GM19452 (cell line): ENCODE results near the gene PSMD6.

ENCODE experiments used
- ATAC-seq: cut with Tn5 transposase; IDR thresholded peaks from one replicate; pipeline ENCODE4 v1.9.1; 2021; ENCODE audit not compliant: unreplicated experiment

PSMD6 gene

GRCh38 chr3:64046996-64047594 is 23.8 kb upstream of the PSMD6 start:
- no peak for ATAC-seq

GRCh38 chr3:64046592-64046991 is 23.3 kb upstream of the PSMD6 start:
- no peak for ATAC-seq

GRCh38 chr3:64042952-64043351 is 19.7 kb upstream of the PSMD6 start:
- no peak for ATAC-seq

GRCh38 chr3:64039981-64040733 is 16.9 kb upstream of the PSMD6 start:
- ATAC-seq: no peak

DNA sequence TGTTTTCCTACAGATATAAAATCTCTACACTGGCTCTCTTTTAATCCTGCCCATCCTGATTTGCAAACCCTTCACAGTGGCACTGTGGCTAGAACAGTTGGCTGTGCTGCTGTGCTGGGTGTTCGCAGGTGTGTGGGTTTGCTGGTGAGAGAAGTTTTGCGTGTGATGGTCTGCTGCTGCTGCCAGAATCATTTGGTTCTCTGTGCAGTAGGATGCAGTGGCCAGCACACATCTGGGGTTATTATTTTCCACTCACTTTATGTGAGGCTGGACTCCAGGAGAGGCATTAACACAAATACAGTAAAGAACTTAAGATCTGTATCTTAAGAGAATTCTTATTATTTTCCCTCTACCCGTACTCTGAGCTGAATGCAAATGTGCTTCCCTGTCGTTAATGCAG is 16.0 kb upstream of the PSMD6 start:
- no peak for ATAC-seq

DNA sequence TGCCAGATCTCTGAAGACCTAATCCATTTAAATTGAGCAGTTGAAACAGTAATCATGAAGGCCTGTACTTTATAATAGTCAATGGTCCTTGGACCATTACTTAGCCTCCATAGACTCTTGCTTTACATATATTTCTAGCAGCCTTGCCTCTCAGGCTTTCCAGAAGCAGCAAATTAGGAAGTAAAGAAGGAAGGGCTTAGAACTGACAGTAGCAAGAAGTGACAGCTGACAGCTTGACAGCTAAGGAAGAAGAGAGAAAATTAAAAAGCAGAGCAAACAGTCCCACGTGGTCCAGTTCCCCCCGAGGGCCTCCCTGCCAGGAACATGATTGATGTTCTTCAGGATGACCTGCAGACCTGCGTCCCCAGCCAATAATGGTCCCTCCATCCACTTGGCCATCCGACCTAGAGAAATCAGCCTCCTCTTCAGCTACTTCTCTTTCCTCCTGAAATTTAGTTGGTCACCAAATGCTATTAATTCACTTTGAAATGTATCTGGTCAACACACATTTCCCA is 15.0 kb upstream of the PSMD6 start:
- ATAC-seq: no peak

DNA sequence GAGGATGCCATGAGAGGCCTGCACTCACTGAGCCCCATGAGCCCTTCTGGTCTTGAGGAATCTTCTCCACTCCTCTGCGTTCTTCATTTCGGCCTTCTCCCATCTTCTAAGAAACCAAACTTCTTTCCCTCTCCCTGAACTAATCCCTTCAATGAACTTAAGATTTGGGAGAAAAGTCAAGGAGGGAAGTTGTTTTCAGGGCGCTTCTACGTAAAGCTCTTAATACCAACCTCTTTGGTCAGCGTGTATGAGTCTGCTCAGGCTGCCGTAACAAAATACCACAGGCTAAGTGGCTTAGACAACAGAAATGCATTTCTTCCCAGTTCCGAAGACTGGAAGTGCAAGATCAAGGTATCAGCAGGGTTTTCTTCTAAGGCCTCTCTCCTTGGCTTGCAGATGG is 13.8 kb upstream of the PSMD6 start:
- no peak for ATAC-seq

DNA sequence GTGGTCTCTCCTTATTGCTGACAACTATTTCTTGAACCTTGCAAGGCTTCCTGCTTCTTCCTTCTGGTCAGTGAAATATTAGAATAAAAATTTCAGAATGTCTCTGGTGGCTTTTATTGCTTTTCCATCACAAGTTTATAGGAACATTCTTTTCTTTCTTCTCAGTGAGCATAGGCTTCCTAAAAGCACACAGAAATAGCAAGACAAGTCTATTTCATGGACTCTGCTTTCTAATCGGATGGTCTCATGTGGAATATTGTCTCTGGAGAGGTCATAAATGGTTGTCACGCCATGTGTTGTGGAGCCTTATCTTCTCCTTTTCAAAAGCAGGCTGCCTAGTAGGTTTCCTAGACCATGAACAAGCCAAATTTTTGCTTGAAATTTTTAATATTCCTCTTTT is 9.8 kb upstream of the PSMD6 start:
- ATAC-seq: no peak

DNA sequence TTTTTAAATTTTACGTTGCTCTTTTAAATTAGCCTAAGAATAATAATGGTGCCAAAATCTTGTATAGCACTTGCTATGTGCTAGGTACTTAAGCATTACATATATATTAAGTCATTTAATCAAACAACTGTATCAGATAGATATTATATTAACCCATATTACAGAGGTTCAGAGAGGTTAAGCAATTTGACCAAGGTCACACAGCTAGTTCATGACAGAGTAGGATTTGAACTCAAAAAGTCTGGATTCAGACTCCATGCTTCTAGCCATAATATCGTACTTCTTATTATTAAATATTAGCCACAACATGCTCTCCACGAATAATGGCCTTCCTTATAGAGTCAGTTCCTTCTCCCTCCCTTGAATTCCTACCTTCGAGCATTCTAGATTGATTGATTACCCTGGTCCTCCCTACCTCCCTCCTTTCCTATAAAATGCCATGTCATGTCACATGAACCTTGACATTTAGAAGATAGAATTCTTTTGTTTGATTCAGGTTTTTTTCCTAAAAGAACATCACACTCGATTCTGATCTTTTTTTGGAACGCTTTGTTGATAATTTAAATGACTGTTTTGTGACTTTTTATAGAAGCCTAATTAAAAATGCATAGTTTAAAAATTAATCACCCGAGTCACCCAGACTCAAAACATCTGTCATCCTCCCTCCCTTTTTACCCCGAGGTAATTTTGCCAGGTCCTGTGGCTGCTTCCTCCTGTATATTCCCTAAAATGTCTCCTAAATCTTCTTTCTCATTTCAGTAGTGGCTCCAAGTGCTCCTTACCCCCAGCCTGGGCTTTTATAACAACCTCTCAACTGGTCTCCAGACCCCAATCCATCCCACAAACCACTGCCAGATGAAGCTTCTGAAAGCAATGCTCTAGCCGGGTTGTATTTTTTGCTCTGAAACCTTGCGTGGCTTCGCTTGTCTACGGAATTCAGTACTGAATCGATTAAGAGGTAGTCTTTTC is 8.5 kb upstream of the PSMD6 start:
- ATAC-seq: no peak

DNA sequence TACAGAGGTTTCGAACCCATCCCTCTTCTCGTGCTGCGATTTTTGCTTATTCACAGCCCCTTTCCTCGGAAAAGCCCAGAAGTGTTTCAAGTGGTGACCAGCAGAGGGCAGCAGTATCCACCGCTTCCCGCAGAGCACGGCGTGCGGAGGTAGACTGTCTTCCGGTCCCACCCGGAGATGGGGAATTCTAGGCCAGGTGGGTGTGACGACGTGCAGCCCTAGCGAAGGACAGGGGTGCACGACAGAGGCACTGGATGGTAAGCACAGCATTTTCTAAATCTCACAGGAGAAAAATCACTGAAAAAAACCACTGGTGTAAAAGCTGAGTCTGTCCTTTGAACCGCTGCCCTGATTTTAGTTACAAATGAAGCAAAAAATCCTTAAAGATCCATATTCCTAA is 7.4 kb upstream of the PSMD6 start:
- ATAC-seq: peak; percentile 97

- no peak for ATAC-seq
Measured at GRCh38 chr3:64029287-64029686, 6.0 kb upstream of the PSMD6 start.

DNA sequence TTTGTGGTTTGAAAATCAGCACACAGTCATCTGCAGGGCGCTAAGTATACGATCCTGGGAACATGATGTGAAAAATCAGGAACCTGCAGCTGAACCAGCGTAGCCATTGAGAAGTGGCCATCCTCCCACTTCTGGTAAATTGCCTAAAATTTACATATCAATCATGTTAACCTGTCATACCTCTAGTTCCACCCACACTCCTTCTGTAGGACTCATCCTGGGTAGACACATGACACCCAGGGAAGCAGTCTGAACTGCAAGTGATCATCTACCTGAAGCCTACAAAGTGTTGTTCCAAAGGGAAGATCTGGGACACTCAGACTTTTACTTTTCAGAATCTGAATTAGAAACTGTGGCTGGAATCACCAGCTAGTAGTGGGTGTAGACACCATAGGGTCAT is 5.5 kb upstream of the PSMD6 start:
- ATAC-seq: no peak

GRCh38 chr3:64027658-64028057 is 4.4 kb upstream of the PSMD6 start:
- no peak for ATAC-seq

DNA sequence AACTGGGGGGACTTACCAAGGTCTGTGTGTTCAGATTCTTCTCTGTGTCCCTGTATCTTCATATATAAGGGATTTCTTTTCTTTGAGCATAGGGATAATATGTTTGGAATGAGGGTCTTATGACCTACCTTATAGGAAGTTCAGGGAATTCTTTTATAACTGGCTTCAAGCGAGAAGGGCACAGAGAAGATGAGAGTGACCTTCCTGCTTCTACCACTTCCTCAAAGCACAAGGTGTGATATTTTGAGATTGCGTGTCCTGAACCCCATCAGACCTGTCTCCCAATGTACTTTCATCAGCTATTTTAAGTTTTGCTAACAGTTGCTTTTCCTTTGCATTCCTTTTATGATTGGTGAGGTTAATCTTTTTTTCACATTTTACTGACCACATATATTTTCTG is 3.1 kb upstream of the PSMD6 start:
- ATAC-seq: no peak

GRCh38 chr3:64023861-64024223 is 548 bp upstream of the PSMD6 start:
- ATAC-seq: peak; percentile 1

DNA sequence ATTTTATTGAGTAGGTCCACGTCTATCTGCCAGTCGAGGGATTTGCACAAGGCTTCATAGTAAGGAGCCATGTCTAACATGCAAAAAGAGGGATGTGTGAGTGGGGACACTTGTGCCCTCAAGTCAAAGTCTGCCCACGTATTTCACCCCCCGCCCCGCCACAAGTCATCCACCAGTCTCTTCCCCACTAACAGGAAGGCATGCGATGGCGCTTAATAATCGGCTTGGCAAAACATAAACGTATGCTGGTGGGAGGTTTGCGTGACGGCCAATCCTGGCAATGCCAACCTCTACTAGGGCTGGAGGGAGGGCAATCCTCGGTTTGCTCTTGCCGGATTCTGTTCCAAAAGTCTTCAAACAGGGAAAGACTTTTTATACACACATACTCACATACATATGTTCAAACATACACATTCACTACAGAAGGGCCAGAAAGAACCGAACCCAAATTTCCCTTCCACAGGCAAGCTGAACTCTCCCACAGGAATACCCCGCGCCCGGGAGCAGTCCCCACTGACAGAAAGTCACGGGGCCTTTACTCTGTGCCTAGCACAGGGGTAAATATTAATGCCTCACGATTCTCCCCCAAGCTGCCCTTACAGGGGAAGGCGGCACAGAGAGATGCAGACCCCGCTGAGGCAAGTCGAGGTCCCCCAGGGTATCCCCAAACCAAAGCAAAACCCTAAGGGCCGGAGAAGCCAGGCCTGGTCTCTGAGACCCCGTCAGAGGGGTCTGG is 675 bp downstream of the PSMD6 start:
- peak; percentile 5 for ATAC-seq

- no peak for ATAC-seq
Measured at GRCh38 chr3:64021922-64022321, 1.4 kb downstream of the PSMD6 start.

DNA sequence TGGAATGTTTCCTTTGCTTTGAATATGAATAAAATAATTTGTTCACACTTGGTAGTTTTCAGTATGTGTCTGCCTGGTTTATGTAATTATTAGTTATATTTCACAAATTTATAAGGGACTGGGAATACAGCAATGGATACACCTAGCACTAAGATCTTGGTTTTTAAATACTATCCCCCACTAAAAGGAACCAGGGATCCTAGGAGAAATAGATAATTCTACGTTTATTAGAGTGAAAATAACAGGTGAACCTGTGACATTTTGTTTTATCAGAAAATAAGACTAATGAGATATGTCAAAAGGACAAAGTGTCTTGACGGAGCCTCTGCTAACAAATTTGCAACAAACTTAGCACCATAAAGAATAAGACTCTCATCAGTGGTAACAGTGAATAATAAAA is 3.4 kb downstream of the PSMD6 start:
- no peak for ATAC-seq

GRCh38 chr3:64019271-64019670 is 4.0 kb downstream of the PSMD6 start:
- no peak for ATAC-seq

DNA sequence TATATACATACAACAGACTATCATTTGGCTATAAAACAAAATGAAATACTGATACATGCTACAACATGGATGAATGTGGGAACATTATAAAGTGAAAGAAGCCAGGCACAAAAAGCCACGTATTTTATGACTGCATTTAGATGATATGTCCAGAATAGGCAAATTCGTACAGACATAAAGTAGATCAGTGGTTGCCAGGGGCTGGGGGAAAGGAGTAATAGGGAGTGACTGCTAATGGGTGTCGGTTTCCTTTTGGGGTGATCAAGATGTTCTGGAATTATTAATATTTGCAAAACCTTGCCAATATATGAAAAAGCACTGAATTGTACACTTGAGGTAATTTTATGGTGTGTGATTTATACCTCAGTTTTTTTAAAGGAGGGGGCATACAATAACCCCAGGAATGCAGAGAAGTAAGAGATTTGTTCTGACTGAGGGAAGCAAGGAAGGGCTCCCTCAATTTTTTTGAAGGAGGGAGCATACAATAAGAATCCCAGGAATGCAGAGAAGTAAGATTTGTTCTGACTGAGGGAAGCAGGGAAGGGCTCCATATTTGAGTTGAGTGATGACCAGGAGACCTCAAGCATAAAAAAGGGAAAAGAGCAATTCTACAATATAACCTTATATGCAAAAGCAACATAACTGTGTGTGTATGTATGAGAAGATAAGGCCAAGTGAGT is 6.2 kb downstream of the PSMD6 start:
- ATAC-seq: no peak
